Measurements from ENCODE around the gene SHROOM4.

GRCh38 chrX:50697691-50698090, 116.3 kb downstream of the SHROOM4 start:
- TF ChIP-seq ZBTB33 (IDR thresholded peaks at IDR 0.05; ENCODE audit: extremely low read depth, insufficient replicate concordance, low read length) (no peak), CTCF (IDR thresholded peaks at IDR 0.05 in 2 of 3, conservative IDR thresholded peaks at IDR 0.05 in 1 of 3; ENCODE audit: borderline replicate concordance in 1 of 3, insufficient read depth in 1 of 3, low read depth in 2 of 3, low read length in 2 of 3) (no peak), FOSL1 (IDR thresholded peaks at IDR 0.05; ENCODE audit: low read depth) (no peak), EZH2phosphoT487 (IDR thresholded peaks at IDR 0.05; ENCODE audit: borderline replicate concordance) (no peak), REST (IDR thresholded peaks at IDR 0.05; ENCODE audit: low read depth) (no peak), POLR2A (IDR thresholded peaks at IDR 0.05; ENCODE audit: borderline replicate concordance, extremely low read depth, insufficient read depth, insufficient read length) (no peak), YY1 (IDR thresholded peaks at IDR 0.05; ENCODE audit: extremely low read depth, insufficient replicate concordance, low read depth, low read length) (no peak)
